ENCODE data around the gene TMOD2.
"Not testable (repeated sequence)": the region's sequence is repeated elsewhere in the genome, so short reads cannot be mapped to it uniquely, and the experiment has no call there.

DNA sequence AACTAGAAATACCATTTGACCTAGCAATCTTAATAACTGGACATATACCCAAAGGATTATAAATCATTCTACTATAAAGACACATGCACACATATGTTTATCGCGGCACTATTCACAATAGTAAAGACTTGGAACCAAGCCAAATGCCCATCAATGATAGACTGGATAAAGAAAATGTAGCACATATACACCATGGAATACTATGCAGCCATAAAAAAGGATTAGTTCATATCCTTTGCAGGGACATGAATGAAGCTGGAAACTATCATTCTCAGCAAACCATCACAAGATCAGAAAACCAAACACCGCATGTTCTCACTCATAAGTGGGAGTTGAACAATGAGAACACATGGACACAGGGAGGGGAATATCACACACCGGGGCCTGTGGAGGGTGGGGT is 41.1 kb downstream of the TMOD2 start:
- TF ChIP-seq CTCF (conservative IDR thresholded peaks at IDR 0.05; ENCODE audit: low read depth in 2 of 2); POLR2AphosphoS5 (IDR thresholded peaks at IDR 0.05; ENCODE audit: low read depth); EZH2 (IDR thresholded peaks at IDR 0.05; ENCODE audit: low read depth, unreplicated experiment); ZNF114 (CRISPR knock-in tag; IDR thresholded peaks at IDR 0.05); EZH2phosphoT487 (IDR thresholded peaks at IDR 0.05; ENCODE audit: unreplicated experiment); REST (IDR thresholded peaks at IDR 0.05; ENCODE audit: unreplicated experiment); ZNF462 (CRISPR knock-in tag; IDR thresholded peaks at IDR 0.05); CREB1 (CRISPR knock-in tag; IDR thresholded peaks at IDR 0.05; ENCODE audit: low read depth); JUNB (IDR thresholded peaks at IDR 0.05; ENCODE audit: unreplicated experiment); NANOG (IDR thresholded peaks at IDR 0.05; ENCODE audit: borderline replicate concordance): not testable (repeated sequence)
